ENCODE data around the gene FAM217A.

DNA sequence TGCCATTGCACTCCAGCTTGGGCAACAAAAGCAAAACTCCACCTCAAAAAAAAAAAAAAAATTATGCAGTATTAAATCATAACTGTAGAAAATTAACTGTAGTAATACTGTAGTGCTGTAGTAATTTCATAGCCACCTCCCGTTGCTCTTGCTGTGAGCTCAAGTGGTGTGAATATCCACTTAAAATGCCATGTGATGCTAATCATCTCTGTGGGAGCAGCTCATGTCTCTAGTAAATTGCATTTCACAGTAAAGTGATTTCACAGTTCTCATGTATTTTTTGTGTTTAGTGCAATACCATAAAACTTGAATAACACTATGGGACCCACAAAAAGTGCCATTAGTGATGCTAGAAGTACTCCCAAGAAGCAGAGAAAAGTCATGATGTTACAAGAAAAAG, 14.4 kb upstream of the FAM217A start:
- no peak for TF ChIP-seq YY1 (IDR thresholded peaks at IDR 0.05; ENCODE audit: insufficient read depth, insufficient read length)
- TF ChIP-seq ZNF274 (IDR thresholded peaks at IDR 0.05; ENCODE audit: low read depth, low read length), result no peak
- TF ChIP-seq SUZ12 (IDR thresholded peaks at IDR 0.05; ENCODE audit: extremely low read depth, insufficient read depth, insufficient read length), result no peak
